Activated CD4-positive, alpha-beta T cell treated with anti-CD3 and anti-CD28 coated beads, Interleukin-2, amount 10 ng/mL, durations not matched to agents 24 days and 14 days (primary cell): ENCODE results near the gene SH3BP1. TPM values are rescaled to one million over a fixed set of nuclear protein-coding genes. Genes with fewer than 3 reads are reported as not detected.
"Not testable (repeated sequence)": the region's sequence is repeated elsewhere in the genome, so short reads cannot be mapped to it uniquely, and the experiment has no call there.

Experiments used
- DNase-seq: peaks from one replicate; pipeline ENCODE4 v3.0.0; 2022
- H3K27ac Mint-ChIP-seq: one replicate; pipeline ENCODE4 v1.8.0; 2022; ENCODE audit warnings: mild to moderate bottlenecking, mixed read lengths
- H3K27me3 Mint-ChIP-seq: one replicate; pipeline ENCODE4 v1.8.0; 2022; ENCODE audit warnings: mixed read lengths
- H3K36me3 Mint-ChIP-seq: one replicate; pipeline ENCODE4 v1.8.0; 2022; ENCODE audit warnings: low read depth, mild to moderate bottlenecking, mixed read lengths
- H3K4me1 Mint-ChIP-seq: one replicate; pipeline ENCODE4 v1.8.0; 2021; ENCODE audit warnings: mixed read lengths
- H3K4me3 Mint-ChIP-seq: one replicate; pipeline ENCODE4 v1.8.0; 2022; ENCODE audit warnings: mild to moderate bottlenecking, moderate library complexity, mixed read lengths
- H3K9me3 Mint-ChIP-seq: one replicate; pipeline ENCODE4 v1.8.0; 2021; ENCODE audit warnings: mixed read lengths
- intact Hi-C: fragments of 100-400 bp; cut with micrococcal nuclease; formaldehyde crosslinking; loops from one replicate; pipeline ENCODE4 v1.15.1; 2023
- total RNA-seq: library from RNA; stranded (reverse); gene quantifications from 2 replicates; pipeline ENCODE4 v1.2.3, GENCODE V29; 2022

SH3BP1 gene, protein sequence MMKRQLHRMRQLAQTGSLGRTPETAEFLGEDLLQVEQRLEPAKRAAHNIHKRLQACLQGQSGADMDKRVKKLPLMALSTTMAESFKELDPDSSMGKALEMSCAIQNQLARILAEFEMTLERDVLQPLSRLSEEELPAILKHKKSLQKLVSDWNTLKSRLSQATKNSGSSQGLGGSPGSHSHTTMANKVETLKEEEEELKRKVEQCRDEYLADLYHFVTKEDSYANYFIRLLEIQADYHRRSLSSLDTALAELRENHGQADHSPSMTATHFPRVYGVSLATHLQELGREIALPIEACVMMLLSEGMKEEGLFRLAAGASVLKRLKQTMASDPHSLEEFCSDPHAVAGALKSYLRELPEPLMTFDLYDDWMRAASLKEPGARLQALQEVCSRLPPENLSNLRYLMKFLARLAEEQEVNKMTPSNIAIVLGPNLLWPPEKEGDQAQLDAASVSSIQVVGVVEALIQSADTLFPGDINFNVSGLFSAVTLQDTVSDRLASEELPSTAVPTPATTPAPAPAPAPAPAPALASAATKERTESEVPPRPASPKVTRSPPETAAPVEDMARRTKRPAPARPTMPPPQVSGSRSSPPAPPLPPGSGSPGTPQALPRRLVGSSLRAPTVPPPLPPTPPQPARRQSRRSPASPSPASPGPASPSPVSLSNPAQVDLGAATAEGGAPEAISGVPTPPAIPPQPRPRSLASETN
- 110 and 115 TPM in 2 replicates for total RNA-seq

DNA sequence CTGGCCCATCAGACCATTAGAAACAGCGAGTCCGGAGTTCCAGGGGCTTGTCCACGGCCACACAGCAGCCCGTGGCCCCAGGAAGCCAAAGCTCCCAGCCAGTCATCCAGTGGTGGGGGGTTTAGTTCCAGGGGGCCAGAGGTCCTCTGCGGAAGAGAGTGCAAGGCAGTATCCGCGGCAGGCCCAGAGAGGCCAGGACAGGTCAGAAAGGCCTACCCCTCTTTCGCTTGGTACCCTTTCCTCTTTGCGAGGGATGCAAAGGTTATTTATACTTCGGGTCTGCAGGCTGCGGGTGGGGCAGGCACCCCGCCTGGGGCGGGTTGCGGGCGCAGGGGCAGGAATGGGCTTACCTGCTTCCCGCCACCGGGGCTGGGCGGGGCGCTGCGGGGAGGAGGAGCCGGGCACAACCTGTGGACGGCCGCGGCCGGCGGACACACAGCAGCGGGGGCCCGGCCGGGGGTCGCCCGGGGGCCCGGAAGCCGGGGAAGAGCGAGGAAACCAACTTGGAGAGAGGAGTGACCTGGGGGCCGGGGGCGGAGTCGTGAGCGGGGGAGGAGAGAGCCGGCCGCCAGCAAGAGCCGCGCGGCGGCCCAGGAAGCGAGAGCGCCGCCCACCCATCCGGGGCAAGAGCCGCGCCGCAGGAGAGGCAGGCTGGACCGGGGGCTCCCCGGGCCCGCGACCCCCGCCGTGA is at the start of gene SH3BP1:
Gene SH3BP1 (plus strand): TSS at position 600 of the 691 bp plus-strand sequence. CDS start 119 bp downstream, outside the sequence.
- Mint-ChIP-seq H3K27ac (peak within 1 kb of the TSS; percentile 96), H3K4me1 (peaks cover 65% of the 10 kb centered on the region), H3K27me3 (no peaks in the 10 kb centered on the region), H3K36me3 (peaks cover 17% of the 10 kb centered on the region), H3K9me3 (no peaks in the 10 kb centered on the region), H3K4me3 (peak within 1 kb of the TSS; percentile 92)
- peak; percentile 91 for DNase-seq
- intact Hi-C loops, result loop anchor here (1.0 to 5.0 kb wide), 2 partner anchors 31 to 108 kb away; partner anchors contain the start of gene GGA1

DNA sequence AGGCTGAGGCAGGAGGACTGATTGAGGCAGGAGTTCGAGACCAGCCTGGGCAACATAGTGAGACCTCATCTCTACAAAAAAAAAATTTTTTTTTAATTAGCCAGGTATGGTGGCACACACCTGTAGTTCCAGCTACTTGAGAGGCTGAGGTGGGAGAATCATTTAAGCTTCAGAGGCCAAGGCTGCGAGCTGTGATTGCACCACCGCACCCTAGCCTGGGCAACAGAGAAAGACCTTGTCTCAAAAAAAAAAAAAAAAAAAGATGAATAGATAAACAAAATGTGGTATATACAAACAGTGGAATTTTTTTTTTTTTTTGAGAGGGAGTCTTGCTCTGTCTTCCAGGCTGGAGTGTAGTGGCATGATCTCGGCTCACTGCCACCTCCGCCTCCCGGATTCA is 48.4 kb upstream of the SH3BP1 start:
- H3K27me3 Mint-ChIP-seq, H3K36me3 Mint-ChIP-seq, intact Hi-C loops, H3K27ac Mint-ChIP-seq, H3K9me3 Mint-ChIP-seq, H3K4me3 Mint-ChIP-seq, DNase-seq: not testable (repeated sequence)
- peaks cover 10% of the 10 kb centered on the region for H3K4me1 Mint-ChIP-seq

DNA sequence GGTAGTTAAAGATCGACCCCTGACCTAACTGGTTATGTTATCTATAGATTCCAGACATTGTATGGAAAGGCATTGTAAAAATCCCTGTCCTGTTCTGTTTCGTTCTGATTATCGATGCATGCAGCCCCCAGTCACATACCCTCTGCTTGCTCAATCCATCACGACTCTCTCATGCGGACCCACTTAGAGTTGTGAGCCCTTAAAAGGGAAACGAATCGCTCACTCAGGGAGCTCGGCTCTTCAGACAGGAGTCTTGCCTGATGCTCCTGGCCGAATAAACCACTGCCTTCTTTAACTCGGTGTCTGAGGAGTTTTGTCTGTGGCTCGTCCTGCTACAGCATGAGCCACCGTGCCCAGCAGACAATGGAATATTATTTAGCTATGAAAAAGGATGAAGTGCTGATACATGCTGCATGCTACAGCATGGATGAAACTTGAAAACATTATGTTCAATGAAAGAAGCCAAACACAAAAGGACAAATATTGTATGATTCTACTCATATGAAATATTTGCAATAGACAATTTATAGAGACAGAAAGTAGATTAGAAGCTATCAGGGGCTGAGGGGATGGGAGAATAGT is 47.6 kb upstream of the SH3BP1 start:
- intact Hi-C loops, result loop anchor here (1.0 to 2.0 kb wide), 2 partner anchors 25 to 54 kb away; no protein-coding TSS in a partner anchor
- peak overlapping the region; percentile 81 for H3K4me3 Mint-ChIP-seq
- peaks cover 10% of the 10 kb centered on the region for H3K4me1 Mint-ChIP-seq
- no peak for DNase-seq
- peaks cover 7% of the 10 kb centered on the region for H3K27me3 Mint-ChIP-seq
- no peaks in the 10 kb centered on the region for H3K9me3 Mint-ChIP-seq
- H3K27ac Mint-ChIP-seq, result peak overlapping the region; percentile 48
- no peaks in the 10 kb centered on the region for H3K36me3 Mint-ChIP-seq

DNA sequence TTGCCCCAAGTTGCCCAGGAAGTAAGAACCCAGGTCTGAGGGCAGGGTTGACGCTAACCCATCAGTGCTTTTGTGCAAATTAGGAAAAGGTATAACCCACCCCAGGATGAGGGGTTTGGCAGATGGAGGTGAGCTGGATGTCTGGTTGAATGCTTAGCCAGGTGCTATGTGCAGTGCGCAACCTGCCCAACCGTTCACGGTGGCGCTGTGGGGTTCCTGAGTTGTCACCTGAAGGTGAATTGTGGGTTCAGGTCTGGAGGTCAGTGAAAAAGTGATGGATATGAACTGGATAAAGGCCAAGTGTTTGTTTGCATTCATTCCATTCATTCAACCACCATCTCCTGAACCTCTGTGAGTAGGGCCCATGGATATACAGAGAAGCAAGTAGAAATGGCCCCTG is 45.2 kb upstream of the SH3BP1 start:
- peaks cover 5% of the 10 kb centered on the region for H3K27me3 Mint-ChIP-seq
- H3K4me3 Mint-ChIP-seq, result no peak overlapping the region
- no peak overlapping the region for H3K27ac Mint-ChIP-seq
- DNase-seq, result no peak
- intact Hi-C loops, result no loop called here
- no peaks in the 10 kb centered on the region for H3K36me3 Mint-ChIP-seq
- no peaks in the 10 kb centered on the region for H3K9me3 Mint-ChIP-seq
- peaks cover 10% of the 10 kb centered on the region for H3K4me1 Mint-ChIP-seq

DNA sequence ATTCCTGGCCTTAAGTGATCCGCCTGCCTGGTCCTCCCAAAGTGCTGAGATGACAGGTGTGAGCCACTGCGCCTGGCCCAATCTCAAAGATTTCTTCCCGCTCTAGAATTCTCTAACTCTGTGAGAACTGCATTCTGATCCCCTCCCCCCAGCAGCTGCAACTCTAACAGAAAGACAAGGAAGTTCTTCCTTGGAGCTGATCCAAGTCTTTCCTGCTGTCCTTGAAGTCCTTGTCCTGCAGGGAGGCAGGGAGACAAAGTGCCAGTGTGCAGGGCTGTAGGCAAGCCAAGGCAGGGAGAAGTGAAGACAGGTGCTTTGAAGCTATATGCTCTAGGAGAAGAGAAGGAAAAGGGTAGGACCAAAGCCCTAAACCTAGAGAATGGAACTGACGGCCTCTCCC is 40.3 kb upstream of the SH3BP1 start:
- Mint-ChIP-seq H3K36me3 (no peaks in the 10 kb centered on the region), H3K27me3 (peaks cover 25% of the 10 kb centered on the region), H3K9me3 (no peaks in the 10 kb centered on the region), H3K4me1 (peaks cover 13% of the 10 kb centered on the region), H3K4me3 (no peak overlapping the region), H3K27ac (no peak overlapping the region)
- DNase-seq, result no peak
- intact Hi-C loops, result no loop called here

DNA sequence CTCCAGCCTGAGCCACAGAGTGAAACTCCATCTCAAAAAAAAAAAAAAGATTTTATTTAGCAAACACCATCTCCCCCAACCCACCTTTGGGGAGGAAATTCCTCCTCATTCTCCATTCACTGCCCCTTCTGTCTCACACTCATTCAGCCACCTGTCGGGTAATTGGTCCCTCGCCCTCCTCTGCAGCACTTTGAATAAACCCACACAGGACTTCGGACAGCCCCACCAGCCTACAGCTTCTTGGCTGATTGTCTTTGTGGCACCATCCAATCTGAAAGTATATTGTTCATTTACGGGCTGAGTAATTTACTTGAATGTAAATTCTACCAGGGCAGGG is 38.3 kb upstream of the SH3BP1 start:
- H3K27ac Mint-ChIP-seq, result no peak overlapping the region
- DNase-seq, result no peak
- H3K4me1 Mint-ChIP-seq, result peaks cover 28% of the 10 kb centered on the region
- H3K36me3 Mint-ChIP-seq, result no peaks in the 10 kb centered on the region
- H3K9me3 Mint-ChIP-seq, result no peaks in the 10 kb centered on the region
- intact Hi-C loops, result no loop called here
- peaks cover 25% of the 10 kb centered on the region for H3K27me3 Mint-ChIP-seq
- H3K4me3 Mint-ChIP-seq, result no peak overlapping the region

DNA sequence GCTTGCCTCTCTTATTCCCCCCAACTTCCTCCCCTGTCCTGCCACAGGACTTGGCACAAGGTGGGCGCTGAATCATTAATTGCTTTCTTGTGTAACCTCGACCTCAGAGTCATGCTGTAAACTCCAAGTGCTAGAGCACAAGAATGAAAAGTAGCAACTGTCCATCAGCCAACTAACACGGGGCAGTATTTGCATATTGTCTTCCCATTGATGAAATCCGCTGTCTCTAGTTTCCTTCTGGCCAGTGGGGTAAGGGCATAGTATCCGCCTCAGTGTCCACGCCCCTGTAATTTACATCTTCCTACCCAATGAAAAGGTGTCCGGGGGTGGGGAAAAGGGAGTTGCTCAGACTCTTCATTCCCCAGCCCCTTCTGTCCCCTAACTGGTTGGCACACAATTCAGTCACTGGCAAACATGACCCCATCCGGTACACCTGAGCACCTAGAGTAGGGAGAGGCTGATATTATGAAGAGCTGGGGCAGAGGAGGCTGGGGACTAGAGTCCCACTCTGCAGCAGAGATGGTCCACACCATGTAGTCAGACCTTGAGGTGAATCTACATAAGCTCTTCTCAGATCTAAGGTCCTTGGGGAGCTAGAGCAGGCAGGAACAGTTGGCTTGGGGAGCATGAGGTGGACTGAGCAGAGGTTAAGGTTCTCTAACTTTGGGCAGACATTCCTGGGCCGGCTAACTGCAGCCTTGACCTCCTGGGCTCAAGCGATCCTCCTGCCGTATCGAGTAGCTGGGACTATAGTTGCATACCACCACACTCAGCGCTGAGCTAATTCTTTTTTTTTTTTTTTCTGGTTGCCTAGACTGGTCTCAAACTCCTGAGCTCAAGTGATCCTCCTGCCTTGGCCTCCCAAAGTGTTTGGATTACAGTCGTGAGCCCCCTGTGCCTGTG is 37.7 kb upstream of the SH3BP1 start:
- no peaks in the 10 kb centered on the region for H3K36me3 Mint-ChIP-seq
- peaks cover 23% of the 10 kb centered on the region for H3K27me3 Mint-ChIP-seq
- DNase-seq, result no peak
- intact Hi-C loops, result no loop called here
- no peak overlapping the region for H3K4me3 Mint-ChIP-seq
- peak overlapping the region; percentile 19 for H3K27ac Mint-ChIP-seq
- peaks cover 28% of the 10 kb centered on the region for H3K4me1 Mint-ChIP-seq
- no peaks in the 10 kb centered on the region for H3K9me3 Mint-ChIP-seq

DNA sequence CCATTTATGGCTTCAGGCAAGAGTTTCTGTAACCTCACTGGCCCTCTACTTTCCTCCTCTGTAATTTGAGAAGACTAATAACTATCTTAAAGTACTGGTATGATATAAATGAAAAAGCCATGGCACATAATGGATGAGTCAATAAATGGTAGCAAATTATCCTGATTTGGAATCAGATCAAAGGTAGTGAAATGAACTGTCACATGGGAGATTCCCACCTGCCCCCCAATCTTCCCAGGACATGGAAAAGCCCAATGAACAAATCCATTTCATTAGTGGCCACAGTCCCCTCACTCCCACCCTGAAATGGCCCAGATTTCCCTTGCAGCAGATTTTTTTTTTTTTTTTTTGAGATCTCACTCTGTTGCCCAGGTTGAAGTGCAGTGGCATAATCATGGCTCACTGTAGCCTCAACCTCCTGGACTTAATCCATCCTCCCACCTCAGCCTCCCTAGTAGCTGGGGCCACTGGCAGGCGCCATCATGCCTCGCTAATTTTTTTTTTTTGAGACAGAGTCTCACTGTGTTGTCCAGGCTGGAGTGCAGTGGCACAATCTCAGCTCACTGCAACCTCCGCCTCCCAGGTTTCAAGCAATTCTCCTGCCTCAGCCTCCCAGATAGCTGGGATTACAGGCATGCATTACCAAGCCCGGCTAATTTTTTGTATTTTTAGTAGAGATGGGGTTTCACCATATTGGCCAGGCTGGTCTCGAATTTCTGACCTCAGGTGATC is 36.8 kb upstream of the SH3BP1 start:
- DNase-seq, H3K9me3 Mint-ChIP-seq, H3K36me3 Mint-ChIP-seq, intact Hi-C loops, H3K4me3 Mint-ChIP-seq: not testable (repeated sequence)
- H3K4me1 Mint-ChIP-seq, result peaks cover 33% of the 10 kb centered on the region
- peaks cover 23% of the 10 kb centered on the region for H3K27me3 Mint-ChIP-seq
- H3K27ac Mint-ChIP-seq, result peak overlapping the region; percentile 4

DNA sequence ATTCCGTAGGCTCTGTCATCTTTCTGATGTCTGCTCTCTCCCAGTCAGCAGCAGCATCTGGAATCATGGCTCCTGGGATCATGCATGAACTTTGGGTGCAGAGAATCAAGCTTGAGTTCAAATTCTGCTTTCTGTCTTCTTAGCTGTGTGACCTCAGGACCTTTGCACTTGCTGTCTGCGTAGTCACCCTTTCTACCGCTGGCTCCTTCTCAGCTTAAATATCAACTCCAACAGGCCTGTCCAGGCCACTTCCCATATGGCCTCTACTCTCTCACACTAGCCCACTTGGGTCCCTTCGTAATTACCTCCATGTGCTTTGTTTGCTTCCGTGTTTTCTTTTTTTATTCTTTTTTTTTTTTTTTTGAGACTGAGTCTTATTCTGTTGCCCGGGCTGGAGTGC is 35.4 kb upstream of the SH3BP1 start:
- peaks cover 22% of the 10 kb centered on the region for H3K27me3 Mint-ChIP-seq
- intact Hi-C loops, result no loop called here
- no peak overlapping the region for H3K4me3 Mint-ChIP-seq
- DNase-seq, result no peak
- H3K9me3 Mint-ChIP-seq, result no peaks in the 10 kb centered on the region
- no peaks in the 10 kb centered on the region for H3K36me3 Mint-ChIP-seq
- peaks cover 41% of the 10 kb centered on the region for H3K4me1 Mint-ChIP-seq
- H3K27ac Mint-ChIP-seq, result no peak overlapping the region

DNA sequence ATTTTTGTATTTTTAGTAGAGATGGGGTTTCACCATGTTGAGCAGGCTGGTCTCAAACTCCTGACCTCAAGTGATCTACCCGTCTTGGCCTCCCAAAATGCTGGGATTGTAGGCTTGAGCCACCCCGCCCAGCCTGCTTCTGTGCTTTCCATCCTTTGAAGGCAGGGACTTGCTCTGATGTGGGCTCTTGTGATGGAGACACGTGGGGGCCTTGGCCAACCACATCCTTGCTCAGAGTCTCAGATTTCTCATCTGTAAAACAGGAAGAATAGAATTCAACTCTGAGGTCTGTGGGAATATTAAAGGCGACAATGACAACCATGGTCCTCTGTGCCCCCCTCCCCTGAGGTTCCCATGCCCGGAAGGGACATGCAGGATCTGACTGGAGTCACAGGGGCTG is 34.6 kb upstream of the SH3BP1 start:
- Mint-ChIP-seq H3K4me3 (peak overlapping the region; percentile 52), H3K36me3 (no peaks in the 10 kb centered on the region), H3K27ac (peak overlapping the region; percentile 75), H3K9me3 (no peaks in the 10 kb centered on the region), H3K4me1 (peaks cover 45% of the 10 kb centered on the region), H3K27me3 (peaks cover 21% of the 10 kb centered on the region)
- peak; percentile 91 for DNase-seq
- intact Hi-C loops, result loop anchor here (5.0 kb wide), 1 partner anchor 202 kb away; the partner anchor contains the start of gene GCAT

DNA sequence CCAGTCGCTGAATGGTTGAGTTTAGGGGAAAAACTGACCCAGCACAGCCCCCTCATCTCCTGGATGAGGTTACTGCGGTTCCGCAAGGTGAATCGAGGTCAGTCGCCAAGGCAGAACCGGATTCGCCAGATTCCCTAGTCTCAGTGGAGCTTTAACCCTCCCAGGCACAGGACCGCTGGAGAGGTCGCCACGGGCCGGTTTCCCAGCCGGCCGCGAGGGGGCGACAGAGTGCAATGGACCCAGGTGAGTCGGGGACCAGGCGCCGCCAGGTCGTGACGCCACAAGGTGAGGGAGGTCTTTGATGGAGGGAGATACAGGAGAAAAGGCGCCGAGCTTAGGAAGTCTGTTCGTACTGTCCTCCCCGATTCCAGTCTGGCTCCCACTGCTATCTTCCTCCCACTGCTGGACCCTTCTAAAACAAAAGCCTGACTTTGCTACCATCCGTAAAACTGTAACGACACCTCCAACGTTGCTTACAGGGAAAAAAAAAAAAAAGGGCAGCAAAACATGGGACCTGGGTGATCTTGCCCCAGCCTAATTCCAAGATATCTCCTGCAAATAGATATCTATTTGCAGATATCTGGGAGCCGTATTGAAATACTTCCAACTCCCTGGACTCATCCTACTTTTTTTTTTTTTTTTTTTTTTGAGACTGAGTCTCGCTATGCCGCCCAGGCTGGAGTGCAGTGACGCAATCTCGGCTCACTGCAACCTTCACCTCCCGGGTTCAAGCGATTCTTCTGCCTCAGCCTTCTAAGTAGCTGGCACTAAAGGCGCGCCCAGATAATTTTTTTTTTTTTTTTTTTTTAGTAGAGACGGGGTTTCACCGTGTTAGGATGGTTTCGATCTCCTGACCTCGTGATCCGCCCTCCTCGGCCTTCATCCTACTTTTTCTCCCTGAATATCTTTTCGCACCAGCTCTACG is 32.2 kb upstream of the SH3BP1 start:
- Mint-ChIP-seq H3K4me3 (peak overlapping the region; percentile 99), H3K9me3 (no peaks in the 10 kb centered on the region), H3K4me1 (peaks cover 42% of the 10 kb centered on the region), H3K36me3 (no peaks in the 10 kb centered on the region), H3K27me3 (peaks cover 8% of the 10 kb centered on the region), H3K27ac (peak overlapping the region; percentile 98)
- peak; percentile 97 for DNase-seq
- intact Hi-C loops, result loop anchor here (1.0 to 5.0 kb wide), 2 partner anchors 123 to 200 kb away; partner anchors contain the start of gene GCAT
